ENCODE data around the gene TMEM244. TPM values are rescaled to one million over a fixed set of nuclear protein-coding genes. Genes with fewer than 3 reads are reported as not detected.

Gene TMEM244
- total and polyA plus RNA-seq, 2 donors (not counting 3 experiments of a cell fraction or from before 2014, with no cell fraction given): not detected

DNA sequence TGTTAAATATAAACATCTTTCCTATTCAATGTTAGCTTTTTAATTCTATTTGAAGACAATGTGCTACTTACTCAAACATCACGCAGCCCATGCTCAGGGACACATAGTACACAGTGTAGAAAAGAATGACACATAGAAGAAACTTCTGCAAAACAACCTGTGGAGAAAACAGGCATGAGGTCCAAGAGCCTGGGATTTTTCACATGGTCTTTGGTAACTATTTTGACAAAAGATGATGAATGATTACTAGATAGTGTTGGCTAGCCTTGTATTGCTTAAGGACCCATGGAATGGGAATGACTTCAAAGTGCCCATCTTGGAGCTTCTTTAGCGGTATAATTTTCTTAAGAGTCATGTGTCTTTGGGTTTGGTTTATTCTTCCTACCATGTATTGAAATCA is 15.4 kb downstream of the TMEM244 start:
- dilution Hi-C loops (cut with MboI; ENCODE audit: extremely low pct_ligation_motif_present, low sequenced_read_pairs): no loop called here
- H4K20me1 ChIP-seq (replicated peaks; ENCODE audit: control insufficient read depth, extremely low read depth, insufficient read depth, low read length): no peaks in the 10 kb centered on the region
- H2AFZ ChIP-seq (ENCODE audit: low read depth, low read length): no peak overlapping the region
- BruUV-seq (replicated peaks): no TSS peak
- no peaks in the 10 kb centered on the region for H3K9me1 ChIP-seq (replicated peaks; ENCODE audit: control insufficient read depth, extremely low read depth, insufficient read depth, low read length)
- peaks cover 7% of the 10 kb centered on the region for H3K4me1 ChIP-seq (ENCODE audit: control insufficient read depth, extremely low read depth, insufficient read depth, low read length)
- no peak overlapping the region for H3K9ac ChIP-seq (replicated peaks; ENCODE audit: extremely low read depth, insufficient read depth, low read length)
- H3K4me3 ChIP-seq (replicated peaks in 1 of 3; ENCODE audit: insufficient read depth in 1 of 3, low read depth in 1 of 3, low read length in 3 of 3): no peak overlapping the region
- CTCF ChIA-PET: no interaction called here
- no peaks in the 10 kb centered on the region for H3K27me3 ChIP-seq (ENCODE audit: control insufficient read depth in 2 of 2, insufficient read depth in 2 of 2, low read length in 2 of 2)
- H3K79me2 ChIP-seq (ENCODE audit: control insufficient read depth, insufficient read depth, low read length): no peaks in the 10 kb centered on the region
- no peaks in the 10 kb centered on the region for H3K36me3 ChIP-seq (ENCODE audit: control insufficient read depth in 2 of 2, extremely low read depth in 1 of 2, insufficient read depth in 2 of 2, low read length in 2 of 2)
- intact Hi-C loops (cut with micrococcal nuclease): no loop called here
- H3K4me2 ChIP-seq (ENCODE audit: insufficient read depth, low read length): no peak overlapping the region
- DNase-seq (ENCODE audit: low read depth, low spot score) (no peak), FAIRE-seq (no peak)
- no peak overlapping the region for H3K27ac ChIP-seq (ENCODE audit: insufficient read depth, low read depth, low read length)
- TF ChIP-seq POLR2AphosphoS5 (IDR thresholded peaks at IDR 0.05; ENCODE audit: insufficient read depth, low read depth, low read length) (no peak), EZH2 (IDR thresholded peaks at IDR 0.05; ENCODE audit: borderline replicate concordance, low read depth, low read length, severe bottlenecking) (no peak), FOS (IDR thresholded peaks at IDR 0.05; ENCODE audit: borderline replicate concordance, insufficient read depth, low read length) (no peak), GATA2 (IDR thresholded peaks at IDR 0.05; ENCODE audit: insufficient read depth, insufficient read length, low read depth, low read length) (no peak), JUN (IDR thresholded peaks at IDR 0.05; ENCODE audit: borderline replicate concordance, insufficient read depth, insufficient read length, low read depth) (no peak), MYC (IDR thresholded peaks at IDR 0.05; ENCODE audit: low read depth, low read length) (no peak), POLR2A (IDR thresholded peaks at IDR 0.05; ENCODE audit: low read depth, low read length) (no peak)
- TF ChIP-seq, protein P1, sequence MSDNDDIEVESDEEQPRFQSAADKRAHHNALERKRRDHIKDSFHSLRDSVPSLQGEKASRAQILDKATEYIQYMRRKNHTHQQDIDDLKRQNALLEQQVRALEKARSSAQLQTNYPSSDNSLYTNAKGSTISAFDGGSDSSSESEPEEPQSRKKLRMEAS (IDR thresholded peaks at IDR 0.05; ENCODE audit: insufficient read depth, insufficient read length): no peak
- TF ChIP-seq, protein P2, sequence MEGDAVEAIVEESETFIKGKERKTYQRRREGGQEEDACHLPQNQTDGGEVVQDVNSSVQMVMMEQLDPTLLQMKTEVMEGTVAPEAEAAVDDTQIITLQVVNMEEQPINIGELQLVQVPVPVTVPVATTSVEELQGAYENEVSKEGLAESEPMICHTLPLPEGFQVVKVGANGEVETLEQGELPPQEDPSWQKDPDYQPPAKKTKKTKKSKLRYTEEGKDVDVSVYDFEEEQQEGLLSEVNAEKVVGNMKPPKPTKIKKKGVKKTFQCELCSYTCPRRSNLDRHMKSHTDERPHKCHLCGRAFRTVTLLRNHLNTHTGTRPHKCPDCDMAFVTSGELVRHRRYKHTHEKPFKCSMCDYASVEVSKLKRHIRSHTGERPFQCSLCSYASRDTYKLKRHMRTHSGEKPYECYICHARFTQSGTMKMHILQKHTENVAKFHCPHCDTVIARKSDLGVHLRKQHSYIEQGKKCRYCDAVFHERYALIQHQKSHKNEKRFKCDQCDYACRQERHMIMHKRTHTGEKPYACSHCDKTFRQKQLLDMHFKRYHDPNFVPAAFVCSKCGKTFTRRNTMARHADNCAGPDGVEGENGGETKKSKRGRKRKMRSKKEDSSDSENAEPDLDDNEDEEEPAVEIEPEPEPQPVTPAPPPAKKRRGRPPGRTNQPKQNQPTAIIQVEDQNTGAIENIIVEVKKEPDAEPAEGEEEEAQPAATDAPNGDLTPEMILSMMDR (IDR thresholded peaks at IDR 0.05; ENCODE audit: extremely low read depth in 1 of 2, insufficient read depth in 1 of 2, low read depth in 1 of 2, low read length in 2 of 2): no peak
- no peaks in the 10 kb centered on the region for H3K9me3 ChIP-seq (replicated peaks; ENCODE audit: control insufficient read depth, insufficient read depth, low read length)
- POLR2A ChIA-PET: no interaction called here

All from endothelial cell of umbilical vein (primary cell).